Measurements from ENCODE around the gene HFE.

DNA sequence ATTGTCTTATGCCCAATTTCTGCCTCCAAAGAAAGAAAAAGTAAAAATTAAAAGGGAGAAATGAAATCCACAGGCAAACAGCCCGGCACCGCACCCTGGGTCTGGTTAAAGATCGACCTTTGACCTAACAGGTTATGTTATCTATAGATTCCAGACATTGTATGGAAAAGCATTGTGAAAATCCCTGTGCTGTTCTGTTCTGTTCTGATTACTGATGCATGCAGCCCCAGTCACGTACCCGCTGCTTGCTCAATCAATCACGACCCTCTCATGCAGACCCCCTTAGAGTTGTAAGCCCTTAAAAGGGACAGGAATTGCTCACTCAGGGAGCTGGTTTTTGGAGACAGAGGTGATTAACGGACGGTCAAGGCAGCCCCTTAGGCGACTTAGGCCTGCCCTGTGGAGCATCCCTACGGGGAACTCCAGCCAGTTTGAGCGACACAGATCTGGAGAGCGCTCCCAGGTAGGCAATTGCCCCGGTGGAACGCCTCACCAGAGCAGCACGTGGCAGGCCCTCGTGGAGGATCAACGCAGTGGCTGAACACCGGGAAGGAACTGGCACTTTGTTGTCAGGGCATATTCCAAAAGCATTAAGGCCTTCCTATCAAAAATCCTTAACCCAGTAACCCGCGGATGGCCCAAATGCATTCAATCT is 12.0 kb upstream of the HFE start:
- TF ChIP-seq POLR2A (IDR thresholded peaks at IDR 0.05; ENCODE audit: low read depth, low read length) (no peak), POLR2AphosphoS5 (IDR thresholded peaks at IDR 0.05; ENCODE audit: low read depth, low read length) (no peak), TAF1 (IDR thresholded peaks at IDR 0.05; ENCODE audit: low read depth, low read length) (no peak), POU2F2 (IDR thresholded peaks at IDR 0.05; ENCODE audit: low read depth, low read length) (no peak), PAX5 (IDR thresholded peaks at IDR 0.05; ENCODE audit: insufficient read depth, low read length, severe bottlenecking) (no peak), SPI1 (IDR thresholded peaks at IDR 0.05; ENCODE audit: low read depth, low read length) (no peak)

All from GM12891 (cell line).